ENCODE data around the gene SPATA21.
A peak's percentile ranks its signal among the peaks of the same experiment; 100 is the strongest.

The SPATA21 gene

DNA sequence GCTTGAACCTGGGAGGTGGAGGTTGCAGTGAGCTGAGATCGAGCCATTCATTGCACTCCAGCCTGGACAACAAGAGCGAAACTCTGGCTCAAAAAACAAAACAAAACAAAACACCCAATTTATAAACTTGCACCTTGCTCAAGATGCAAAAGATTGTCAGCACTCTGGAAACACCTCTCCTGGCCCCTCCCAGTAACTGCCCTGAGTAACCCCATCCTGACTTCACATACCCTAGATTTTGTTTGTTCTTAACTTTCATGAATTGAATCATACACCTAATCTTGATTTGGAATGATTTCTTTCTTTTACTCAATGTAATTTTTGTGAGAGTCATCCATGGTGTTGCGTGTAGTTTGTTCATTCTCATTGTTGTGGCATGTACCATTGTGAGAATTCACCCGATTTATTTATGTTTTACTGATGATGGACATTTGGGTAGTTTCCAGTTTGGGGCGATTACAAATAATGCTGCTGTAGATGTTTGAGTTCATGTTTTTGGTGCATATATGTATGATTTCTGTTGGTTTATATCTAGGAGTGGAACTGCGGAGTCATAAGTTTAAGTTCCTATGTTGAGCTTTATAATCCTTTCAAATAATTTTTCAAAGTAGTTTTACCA lies 13.7 kb upstream of the SPATA21 start:
- no peak for DNase-seq

GRCh38 chr1:16449666-16450065 lies 12.4 kb upstream of the SPATA21 start:
- DNase-seq = no peak

GRCh38 chr1:16449065-16449464 lies 11.8 kb upstream of the SPATA21 start:
- no peak for DNase-seq

DNA sequence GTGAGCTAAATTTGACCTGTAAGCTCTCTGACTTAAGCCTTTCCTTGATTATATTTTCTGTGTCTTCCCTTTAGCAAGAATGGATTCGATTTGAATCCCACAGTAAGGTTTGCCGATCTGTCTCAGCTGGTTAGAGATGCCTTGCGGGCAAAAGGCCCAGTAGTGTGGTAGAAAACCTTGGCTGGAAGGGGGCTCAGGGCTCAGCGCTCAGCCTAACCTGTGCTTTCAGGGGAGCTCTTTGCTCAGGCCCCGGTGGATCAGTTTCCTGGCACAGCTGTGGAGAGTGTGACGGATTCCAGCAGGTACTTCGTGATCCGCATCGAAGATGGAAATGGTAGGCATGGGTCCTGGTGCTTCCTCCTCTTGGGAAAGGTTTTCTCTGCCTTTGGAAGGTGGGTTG lies 10.4 kb upstream of the SPATA21 start:
- no peak for DNase-seq

GRCh38 chr1:16446116-16446515 lies 8.9 kb upstream of the SPATA21 start:
- DNase-seq = no peak

DNA sequence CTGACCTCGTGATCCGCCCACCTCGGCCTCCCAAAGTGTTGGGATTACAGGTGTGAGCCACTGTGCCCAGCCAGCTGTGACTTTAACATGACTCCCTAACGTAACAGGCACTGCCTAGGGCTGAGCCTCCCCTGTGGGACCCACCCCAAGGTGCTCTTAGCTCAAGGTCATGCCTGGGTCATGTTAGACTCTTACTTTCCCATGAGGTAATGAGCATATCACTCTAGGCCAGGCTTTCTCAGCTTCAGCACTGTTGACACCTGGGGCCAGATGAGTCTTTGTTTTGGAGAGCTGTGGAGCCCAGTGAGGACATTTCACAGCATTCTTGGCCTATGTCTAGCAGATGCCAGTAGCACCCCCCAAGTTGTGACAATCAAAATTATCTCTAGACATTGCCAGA lies 7.8 kb upstream of the SPATA21 start:
- DNase-seq = no peak

DNA sequence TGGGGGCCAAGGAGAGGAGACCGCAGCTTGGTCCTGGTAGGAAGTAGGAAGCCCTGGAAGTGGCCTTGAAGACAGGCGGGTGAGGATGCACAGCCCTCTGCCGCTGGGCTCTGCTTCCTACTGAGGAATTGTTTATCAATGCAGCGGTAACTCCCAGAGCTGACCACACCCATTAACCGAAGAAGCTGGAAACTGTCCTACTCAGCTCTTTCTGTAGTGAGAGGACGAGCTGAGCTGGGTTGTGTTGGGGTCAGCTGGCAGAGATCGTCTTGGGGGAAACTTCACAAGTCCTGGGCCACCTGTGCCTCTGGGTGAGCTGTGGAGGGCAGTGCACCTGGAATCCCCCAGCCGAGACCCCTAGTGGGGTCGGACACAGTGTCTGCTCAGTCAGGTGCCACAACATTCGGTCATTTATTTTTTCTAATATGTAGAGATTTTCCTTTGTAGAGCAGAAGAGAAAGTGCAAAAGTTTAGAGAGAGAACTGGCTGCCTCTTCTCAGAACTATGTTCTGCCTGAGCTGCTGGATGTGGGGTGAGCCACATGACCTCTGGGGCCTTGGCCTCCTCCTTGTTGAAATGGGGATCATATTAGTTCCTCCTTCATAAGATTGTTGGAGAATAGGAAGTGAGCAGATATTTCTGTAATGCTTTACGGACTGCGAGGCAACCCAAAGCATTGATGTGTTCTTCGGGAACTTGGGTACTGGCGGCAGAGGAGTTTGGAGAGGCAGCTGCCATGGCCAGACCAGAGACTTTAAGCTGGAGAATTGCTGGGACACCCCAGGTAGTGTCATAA lies 6.9 kb upstream of the SPATA21 start:
- DNase-seq = no peak

DNA sequence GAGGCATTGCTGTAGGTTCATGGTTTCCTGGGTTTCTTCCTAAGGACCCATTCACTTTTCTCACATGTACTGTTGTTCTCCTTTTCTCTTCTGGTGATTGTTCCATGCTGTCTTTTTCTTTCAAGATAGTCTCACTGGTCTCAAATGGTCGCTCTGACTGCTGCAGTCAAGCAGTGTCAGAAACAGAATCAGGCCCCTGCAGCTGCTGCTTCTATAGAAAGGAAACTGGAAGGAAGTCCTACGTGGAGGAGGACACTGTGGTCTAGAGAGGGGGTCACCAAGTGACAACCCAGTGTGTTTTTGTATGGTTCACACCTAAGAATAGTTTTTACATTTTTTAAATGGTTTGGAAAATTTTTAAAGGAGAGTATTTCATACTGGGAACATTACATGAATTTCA lies 5.7 kb upstream of the SPATA21 start:
- no peak for DNase-seq

DNA sequence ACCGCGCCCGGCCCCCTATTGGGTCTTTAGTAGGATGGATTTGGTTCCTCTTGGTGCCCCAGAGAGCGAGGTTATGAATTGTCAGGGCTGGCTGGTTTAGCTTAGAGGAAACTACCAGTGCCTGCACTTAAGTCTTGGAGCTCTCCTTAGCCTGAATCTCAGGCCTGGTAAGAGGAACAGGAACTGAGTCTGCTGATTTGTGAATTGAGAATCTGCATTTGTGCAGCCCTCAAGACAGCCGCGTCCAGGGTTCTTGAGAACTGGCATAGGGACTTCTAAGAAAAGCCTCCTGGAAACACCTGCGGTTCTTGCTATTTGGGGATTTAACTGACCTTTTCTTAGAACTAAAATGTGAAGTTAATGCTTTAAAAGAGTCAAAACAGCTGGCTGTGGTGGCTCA lies 5.0 kb upstream of the SPATA21 start:
- DNase-seq = no peak

DNA sequence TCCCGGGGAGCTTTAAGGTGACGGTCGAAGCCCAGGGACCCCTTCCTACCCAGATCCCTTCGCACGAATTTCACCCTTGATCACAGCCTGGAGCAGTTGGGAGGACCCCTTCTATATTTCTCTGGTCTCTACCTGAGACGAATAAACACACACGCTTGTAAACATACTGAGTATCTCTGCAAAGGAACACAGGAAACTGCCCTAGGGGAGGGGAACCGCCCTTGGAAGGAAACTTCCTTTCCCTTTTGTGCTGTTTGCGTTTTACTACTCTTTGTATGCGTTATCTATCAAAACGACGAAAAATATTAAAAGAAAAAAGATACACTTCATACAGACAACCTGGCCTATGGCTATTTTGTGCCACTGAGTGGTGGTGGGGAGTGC lies 4.0 kb upstream of the SPATA21 start:
- DNase-seq = no peak

GRCh38 chr1:16440470-16441281 lies 3.5 kb upstream of the SPATA21 start, which contains the start of gene NECAP2:
TSS of gene NECAP2 (plus strand) at chr1:16440724. CDS start at chr1:16440762, 38 bp downstream.
- DNase-seq = peak; percentile 47

GRCh38 chr1:16440131-16440469 lies 2.9 kb upstream of the SPATA21 start:
- no peak for DNase-seq

- no peak for DNase-seq
These were observed 1.7 kb upstream of the SPATA21 start for GRCh38 chr1:16438924-16439323.

DNA sequence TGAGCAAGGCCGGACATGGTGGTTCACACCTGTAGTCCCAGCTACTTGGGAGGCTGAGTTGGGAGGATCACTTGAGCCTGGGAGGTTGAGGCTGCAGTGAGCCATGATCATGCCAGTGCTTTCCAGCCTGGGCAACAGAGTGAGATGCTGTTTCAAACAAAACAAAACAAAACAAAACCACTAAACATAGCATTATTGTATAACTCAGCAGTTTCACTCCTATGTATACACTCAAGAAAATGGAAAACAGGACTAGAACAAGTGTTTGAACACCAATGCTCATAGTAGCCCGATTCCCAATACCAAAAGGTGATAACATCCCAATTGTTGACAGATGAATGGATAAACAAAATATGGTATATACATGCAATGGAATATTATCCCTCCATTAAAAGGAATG lies 1.3 kb upstream of the SPATA21 start:
- no peak for DNase-seq

DNA sequence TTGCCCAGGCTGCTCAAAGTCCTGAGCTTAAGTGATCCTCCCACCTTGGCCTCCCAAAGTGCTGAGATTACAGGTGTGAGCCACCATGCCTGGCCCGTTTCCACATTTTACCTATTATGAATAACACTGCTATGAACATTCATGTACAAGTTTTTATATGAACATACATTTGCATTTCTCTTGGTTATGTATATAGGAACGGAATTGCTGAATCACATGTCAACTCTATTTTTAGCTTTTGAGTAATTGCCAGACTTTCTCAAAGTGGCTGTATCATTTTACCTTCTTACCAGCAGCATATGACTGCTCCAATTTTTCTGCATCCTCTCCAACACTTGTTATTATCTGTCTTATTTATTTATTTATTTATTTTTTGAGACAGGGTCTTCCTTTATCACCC lies 2.7 kb downstream of the SPATA21 start:
- no peak for DNase-seq

- no peak for DNase-seq
These were observed 3.2 kb downstream of the SPATA21 start for GRCh38 chr1:16434007-16434406.

GRCh38 chr1:16433030-16433429 lies 4.2 kb downstream of the SPATA21 start:
- no peak for DNase-seq

- no peak for DNase-seq
These were observed 6.6 kb downstream of the SPATA21 start for GRCh38 chr1:16430606-16431005.

DNA sequence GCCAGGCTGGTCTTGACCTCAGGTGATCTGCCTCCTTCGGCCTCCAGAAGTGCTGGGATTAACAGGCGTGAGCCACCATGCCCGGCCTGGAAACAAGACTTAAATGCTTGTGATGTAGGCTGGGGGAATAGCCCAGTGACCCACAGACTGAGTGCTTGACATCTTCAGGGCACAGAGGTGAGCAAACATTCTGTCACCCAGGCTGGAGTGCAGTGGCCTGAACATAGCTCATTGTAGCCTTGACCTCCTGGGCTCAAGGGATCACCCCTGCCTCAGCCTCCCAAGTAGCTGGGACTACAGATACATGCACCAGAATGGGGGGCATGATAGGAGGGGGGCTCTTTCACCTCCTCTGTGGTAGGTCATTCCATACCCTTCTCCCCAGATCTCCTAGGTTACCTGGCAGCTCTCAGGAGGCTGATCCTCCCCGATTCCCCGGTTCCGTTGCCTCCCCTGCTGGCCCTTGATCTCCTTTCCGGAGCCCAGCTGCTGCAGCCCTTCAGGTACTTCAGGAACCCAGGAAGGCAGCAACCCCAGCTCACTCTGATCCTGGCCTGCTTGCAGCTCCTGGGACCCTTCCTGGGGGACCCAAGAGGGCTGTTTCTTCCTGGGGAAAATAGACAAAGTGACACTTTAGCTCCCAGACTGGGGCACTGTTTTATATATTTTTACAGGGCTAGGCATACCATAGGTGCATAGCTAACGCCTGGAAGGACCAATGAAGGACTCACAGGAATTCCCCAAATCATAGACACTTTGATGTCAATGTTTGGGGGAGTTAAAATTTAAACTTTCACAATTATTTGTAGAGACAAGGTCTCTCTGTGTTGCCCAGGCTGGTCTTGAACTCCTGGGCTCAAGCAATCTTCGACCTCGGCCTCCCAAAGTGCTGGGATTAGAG lies 11.8 kb downstream of the SPATA21 start:
- no peak for DNase-seq

- no peak for DNase-seq
These were observed 15.2 kb downstream of the SPATA21 start for GRCh38 chr1:16422041-16422440.

DNA sequence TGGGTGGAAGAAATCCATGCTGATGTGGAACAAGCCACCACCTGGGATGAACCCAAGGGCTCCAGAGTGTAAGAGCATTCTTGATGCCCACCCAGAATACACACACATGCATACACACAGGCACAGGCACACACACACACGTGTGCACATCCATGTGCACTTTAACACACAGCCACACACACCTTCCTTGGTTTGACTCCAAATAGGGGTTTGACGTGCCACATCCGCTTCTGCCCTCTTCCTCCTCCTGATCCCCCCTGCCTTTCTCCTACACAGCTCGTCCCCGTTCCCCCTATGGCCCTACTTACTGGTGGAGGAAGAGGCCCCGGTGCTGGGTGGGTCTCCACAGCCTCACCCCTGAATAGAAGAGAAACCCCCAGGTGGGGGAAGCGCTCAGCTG lies 16.0 kb downstream of the SPATA21 start:
- no peak for DNase-seq

GRCh38 chr1:16420424-16421118 lies 16.7 kb downstream of the SPATA21 start:
- no peak for DNase-seq
